CD4-positive, CD25-positive, alpha-beta regulatory T cell (primary cell): ENCODE data around the gene GALNT16. TPM values are rescaled to one million over a fixed set of nuclear protein-coding genes. Genes with fewer than 3 reads are reported as not detected.
A peak's percentile ranks its signal among the peaks of the same experiment; 100 is the strongest.

Experiments used
- ATAC-seq, 2 donors: fragments of 150-1000 bp; cut with Tn5 transposase; one replicate each; pipeline ENCODE4 v1.10.0; 2021; ENCODE audit warnings: low read depth in 2 of 2, moderate number of reproducible peaks in 2 of 2, moderate library complexity in 1 of 2
- DNase-seq, 3 donors: peaks; one replicate each; pipeline versions ENCODE4 v3.0.0 to v3.0.0-alpha.2; 2012 to 2022; ENCODE audit warnings: mixed read lengths in 1 of 3
- H3K27ac ChIP-seq: one replicate; pipeline ENCODE4 v1.7.0; 2013; ENCODE audit warnings: mild to moderate bottlenecking, low read length; ENCODE audit not compliant: insufficient read depth, poor library complexity, severe bottlenecking
- H3K27me3 ChIP-seq: one replicate; pipeline ENCODE4 v1.7.0; 2013; ENCODE audit warnings: low read length; ENCODE audit not compliant: control insufficient read depth, insufficient read depth
- H3K36me3 ChIP-seq: one replicate; pipeline ENCODE4 v1.7.0; 2013; ENCODE audit warnings: mild to moderate bottlenecking, low read length, moderate library complexity; ENCODE audit not compliant: control insufficient read depth, insufficient read depth
- H3K4me1 ChIP-seq: 2 replicates; pipeline ENCODE4 v1.7.0; 2013; ENCODE audit warnings: mild to moderate bottlenecking, low read length; ENCODE audit not compliant: insufficient read depth, control insufficient read depth, poor library complexity, severe bottlenecking
- H3K4me3 ChIP-seq: one replicate; pipeline ENCODE4 v1.7.0; 2013; ENCODE audit warnings: low read depth, mild to moderate bottlenecking, low read length, moderate library complexity
- H3K9me3 ChIP-seq, 2 experiments: 1 replicate in 1 of 2; 2 replicates in 1 of 2; pipeline ENCODE4 v1.7.0; 2013; ENCODE audit warnings: low read length in 2 of 2, mild to moderate bottlenecking in 1 of 2, moderate library complexity in 1 of 2; ENCODE audit not compliant: control insufficient read depth in 2 of 2
- H3K27ac Mint-ChIP-seq, 3 donors: one replicate each; pipeline ENCODE4 v1.8.0; 2020 to 2022; ENCODE audit warnings: mild to moderate bottlenecking in 3 of 3, mixed read lengths in 3 of 3, moderate library complexity in 2 of 3
- H3K27me3 Mint-ChIP-seq: one replicate; pipeline ENCODE4 v1.8.0; 2022; ENCODE audit warnings: mild to moderate bottlenecking, mixed read lengths
- H3K36me3 Mint-ChIP-seq: one replicate; pipeline ENCODE4 v1.8.0; 2020; ENCODE audit warnings: mixed read lengths
- H3K4me1 Mint-ChIP-seq, 4 donors: one replicate each; pipeline ENCODE4 v1.8.0; 2020 to 2022; ENCODE audit warnings: mixed read lengths in 4 of 4, mild to moderate bottlenecking in 1 of 4
- H3K4me3 Mint-ChIP-seq, 4 donors: one replicate each; pipeline ENCODE4 v1.8.0; 2020 to 2022; ENCODE audit warnings: mild to moderate bottlenecking in 4 of 4, mixed read lengths in 4 of 4, moderate library complexity in 3 of 4
- H3K9me3 Mint-ChIP-seq, 7 donors: one replicate each; pipeline ENCODE4 v1.8.0; 2020 to 2022; ENCODE audit warnings: mixed read lengths in 7 of 7, mild to moderate bottlenecking in 3 of 7, moderate library complexity in 2 of 7
- polyA plus RNA-seq, 4 donors: library from polyadenylated mRNA; unstranded; fragments of 300-500 nt; fragmentation: Illumina TruSeq; gene quantifications; one replicate each; pipeline ENCODE4 v1.2.3, GENCODE V29; 2021
- total RNA-seq: library from RNA; stranded (reverse); gene quantifications from one replicate; pipeline ENCODE4 v1.2.3, GENCODE V29; 2022

Gene GALNT16
- total and polyA plus RNA-seq, 5 donors from 2014 or later, result 0.05 TPM; not detected in 4

DNA sequence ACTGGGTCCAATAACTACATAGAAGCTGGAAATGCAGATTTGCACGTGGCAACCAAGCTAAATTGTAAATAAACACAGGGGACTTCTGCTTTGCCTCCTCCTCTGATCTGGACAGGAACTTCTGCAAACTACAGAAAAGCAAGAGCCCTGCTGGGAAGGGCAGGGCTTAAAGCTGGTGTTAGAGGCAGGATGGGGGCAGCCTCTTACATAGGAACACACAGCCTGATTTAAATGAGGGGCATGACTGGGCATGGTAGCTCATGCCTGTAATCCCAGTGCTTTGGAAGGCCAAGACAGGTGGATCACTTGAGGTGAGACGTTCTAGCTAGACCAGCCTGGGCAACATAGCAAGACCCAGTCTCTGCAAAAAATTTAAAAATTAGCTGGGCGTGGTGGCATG is 91.4 kb downstream of the GALNT16 start:
- DNase-seq (no peak), ATAC-seq (no peak)
- Histone ChIP-seq H3K27ac (no peak overlapping the region), H3K9me3 (no peaks in the 10 kb centered on the region), H3K27me3 (no peaks in the 10 kb centered on the region), H3K4me3 (no peak overlapping the region), H3K4me1 (peaks cover 19% of the 10 kb centered on the region), H3K36me3 (no peaks in the 10 kb centered on the region)
- Mint-ChIP-seq H3K9me3 (no peaks in the 10 kb centered on the region), H3K4me1 (peaks cover 5 to 19% (median 13%) of the 10 kb centered on the region in 4 donors), H3K36me3 (peaks cover 5% of the 10 kb centered on the region), H3K27ac (no peak overlapping the region), H3K27me3 (peaks cover 4% of the 10 kb centered on the region), H3K4me3 (no peak overlapping the region)

DNA sequence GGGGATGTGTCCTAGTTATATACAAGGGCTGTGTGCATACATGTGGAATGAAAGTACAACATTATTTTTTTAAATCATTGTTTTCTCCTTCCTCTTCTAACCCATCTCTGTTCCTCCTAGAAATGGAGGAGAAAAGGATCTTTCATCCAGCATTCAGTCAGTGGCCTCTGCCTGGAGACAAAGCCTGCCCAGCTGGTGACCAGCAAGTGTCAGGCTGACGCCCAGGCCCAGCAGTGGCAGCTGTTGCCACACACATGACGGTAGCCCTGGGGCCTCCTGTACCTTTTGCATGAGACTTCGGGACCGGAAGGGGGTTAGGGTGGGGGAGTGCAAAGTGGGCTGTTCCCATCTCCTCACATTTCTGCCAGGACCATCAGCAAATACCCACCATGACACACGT is 92.0 kb downstream of the GALNT16 start:
- no peaks in the 10 kb centered on the region for H3K27me3 ChIP-seq
- ATAC-seq, result no peak
- H3K4me3 ChIP-seq, result no peak overlapping the region
- H3K36me3 Mint-ChIP-seq, result peaks cover 5% of the 10 kb centered on the region
- H3K4me1 Mint-ChIP-seq, result peaks cover 5 to 19% (median 13%) of the 10 kb centered on the region in 4 donors
- H3K9me3 ChIP-seq, result no peaks in the 10 kb centered on the region
- no peak overlapping the region for H3K27ac ChIP-seq
- H3K9me3 Mint-ChIP-seq, result no peaks in the 10 kb centered on the region
- no peaks in the 10 kb centered on the region for H3K36me3 ChIP-seq
- no peak overlapping the region for H3K27ac Mint-ChIP-seq
- H3K27me3 Mint-ChIP-seq, result peaks cover 4% of the 10 kb centered on the region
- H3K4me3 Mint-ChIP-seq, result no peak overlapping the region
- DNase-seq, result no peak
- peaks cover 19% of the 10 kb centered on the region for H3K4me1 ChIP-seq

DNA sequence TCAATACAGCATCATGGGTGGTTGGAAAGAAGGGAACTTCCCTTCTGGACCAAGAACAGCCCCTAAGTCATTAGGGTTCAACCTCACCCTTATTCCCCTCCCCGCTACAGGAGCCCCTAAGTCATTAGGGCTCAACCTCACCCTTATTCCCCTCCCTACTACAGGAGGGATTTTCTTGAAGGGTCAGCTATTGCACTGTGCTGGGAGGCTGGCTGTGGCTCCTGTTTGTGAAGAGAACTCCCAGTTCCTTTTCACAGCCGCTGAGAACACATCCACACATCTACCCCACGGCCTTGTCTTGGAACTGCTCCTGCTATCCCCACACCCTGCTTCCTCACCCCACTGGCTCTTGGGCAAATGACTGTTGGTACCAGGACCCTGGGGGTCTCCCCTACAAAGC is 93.2 kb downstream of the GALNT16 start:
- H3K27ac Mint-ChIP-seq, result peak overlapping the region; percentile 62 to 93 (median 77)
- H3K4me1 ChIP-seq, result peaks cover 19% of the 10 kb centered on the region
- peaks cover 5 to 19% (median 13%) of the 10 kb centered on the region in 4 donors for H3K4me1 Mint-ChIP-seq
- peaks cover 4% of the 10 kb centered on the region for H3K27me3 Mint-ChIP-seq
- peaks cover 5% of the 10 kb centered on the region for H3K36me3 Mint-ChIP-seq
- DNase-seq (no peak), ATAC-seq (no peak)
- H3K4me3 ChIP-seq, result no peak overlapping the region
- H3K9me3 Mint-ChIP-seq, result no peaks in the 10 kb centered on the region
- no peaks in the 10 kb centered on the region for H3K9me3 ChIP-seq
- no peak overlapping the region for H3K4me3 Mint-ChIP-seq
- no peaks in the 10 kb centered on the region for H3K36me3 ChIP-seq
- H3K27me3 ChIP-seq, result no peaks in the 10 kb centered on the region
- no peak overlapping the region for H3K27ac ChIP-seq

DNA sequence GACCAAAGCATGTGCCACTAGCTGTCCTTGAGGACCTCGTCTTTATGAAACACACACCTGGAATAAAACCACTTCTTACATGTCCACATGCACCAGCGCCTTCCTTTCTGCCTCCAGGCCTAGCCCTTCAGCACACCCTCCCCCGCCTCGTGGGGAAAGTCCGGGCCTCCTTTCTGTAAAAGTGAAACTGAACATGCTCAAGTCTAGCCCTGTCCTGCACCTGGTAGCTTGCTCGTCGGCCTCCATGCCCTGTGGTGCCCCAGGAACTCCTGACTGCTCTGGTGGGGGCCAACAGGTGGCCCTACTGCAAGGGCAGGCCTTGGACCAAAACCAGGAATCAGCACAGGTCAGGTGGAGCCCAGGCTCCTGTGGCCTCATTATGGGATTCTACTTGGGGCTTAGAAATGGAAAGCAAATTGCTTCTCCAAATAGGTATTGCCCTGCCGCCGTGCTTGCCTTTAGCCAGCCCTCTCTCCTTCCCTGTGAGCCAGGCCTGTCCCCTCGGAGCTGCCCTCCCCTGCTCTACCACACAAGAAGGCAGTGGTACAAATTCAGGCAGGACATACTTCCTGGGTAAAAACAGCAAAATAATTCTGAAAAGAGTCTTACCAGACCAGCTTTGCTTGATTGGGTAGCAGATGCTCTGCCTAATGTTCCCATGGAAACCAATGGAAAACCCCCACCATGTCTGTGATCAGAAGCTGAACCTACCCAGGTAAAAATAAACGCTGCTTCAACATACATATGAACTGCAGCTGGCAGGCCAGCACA is 94.6 kb downstream of the GALNT16 start:
- H3K4me3 Mint-ChIP-seq, result peak overlapping the region in 3 of 4 donors; percentile 78 to 88 (median 79)

DNA sequence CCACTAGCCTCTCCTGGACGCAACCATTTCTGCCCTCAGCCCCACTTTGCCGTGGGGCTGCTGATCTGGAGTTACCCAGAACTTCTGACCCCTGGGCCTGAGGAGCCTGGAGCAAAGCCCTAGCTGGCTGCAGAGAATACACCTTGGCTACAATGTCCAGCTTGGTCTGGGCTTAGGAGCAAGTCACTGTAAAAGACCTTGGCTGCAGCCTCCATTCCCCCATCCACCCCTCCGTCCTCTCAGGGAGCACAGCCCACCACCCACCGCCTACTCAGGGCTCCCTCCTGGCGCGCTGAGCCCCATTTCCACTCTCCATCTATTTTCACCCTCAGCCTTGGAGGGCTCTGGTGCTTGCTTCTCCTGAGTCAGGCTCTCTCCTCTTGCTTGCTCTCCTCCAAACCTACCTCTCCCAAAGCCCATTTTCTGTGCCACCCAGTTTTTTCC is 95.2 kb downstream of the GALNT16 start:
- DNase-seq, result no peak
- peak overlapping the region; percentile 93 to 99 (median 96) for H3K27ac Mint-ChIP-seq

More for the DNA sequence above, 94.6 kb downstream of the GALNT16 start:
- peak; percentile 87 to 90 for ATAC-seq
- H3K9me3 Mint-ChIP-seq, result no peaks in the 10 kb centered on the region
- DNase-seq, result peak; percentile 20 to 89 (median 52)
- peak overlapping the region; percentile 93 to 99 (median 96) for H3K27ac Mint-ChIP-seq
- H3K4me3 ChIP-seq, result peak overlapping the region; percentile 58
- peaks cover 19% of the 10 kb centered on the region for H3K4me1 ChIP-seq
- no peaks in the 10 kb centered on the region for H3K27me3 Mint-ChIP-seq
- H3K9me3 ChIP-seq, result no peaks in the 10 kb centered on the region
- peaks cover 5% of the 10 kb centered on the region for H3K36me3 Mint-ChIP-seq
- peaks cover 5 to 19% (median 13%) of the 10 kb centered on the region in 4 donors for H3K4me1 Mint-ChIP-seq
- H3K27me3 ChIP-seq, result no peaks in the 10 kb centered on the region
- no peaks in the 10 kb centered on the region for H3K36me3 ChIP-seq
- H3K27ac ChIP-seq, result peak overlapping the region; percentile 72

DNA sequence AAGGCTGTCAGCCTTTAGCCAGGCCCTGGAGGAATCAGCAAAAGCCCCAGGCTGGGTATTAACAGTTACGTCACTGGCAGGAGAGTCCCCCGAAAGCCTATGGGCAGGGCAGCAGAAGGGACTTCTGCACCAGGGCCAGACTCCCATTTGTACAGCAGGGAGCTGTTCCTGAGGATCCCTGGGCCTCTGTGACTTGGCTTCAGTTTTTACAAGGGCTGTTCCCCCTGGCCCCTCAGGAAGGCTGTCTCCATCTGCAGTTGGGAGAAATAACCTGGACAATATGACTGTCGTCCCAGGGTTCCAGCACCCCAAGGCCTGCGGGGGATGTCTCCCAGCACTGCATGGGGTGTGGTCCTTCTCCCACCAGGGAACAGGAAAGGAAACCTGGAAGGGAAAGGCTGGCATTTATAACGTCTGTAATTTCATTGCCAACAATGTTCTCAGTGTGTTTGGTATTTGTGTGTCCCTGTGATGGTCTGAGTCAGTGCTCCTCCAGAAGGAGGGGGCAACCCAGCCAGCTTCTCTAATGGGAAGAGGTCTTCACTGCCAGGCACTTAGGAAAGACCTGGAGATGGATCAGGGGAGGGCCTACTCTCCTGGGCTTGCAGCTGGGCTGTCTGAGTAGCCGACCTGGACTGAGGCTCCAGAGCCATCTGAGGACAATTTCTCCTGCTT is 95.8 kb downstream of the GALNT16 start:
- ATAC-seq (no peak), DNase-seq (no peak)
- no peaks in the 10 kb centered on the region for H3K36me3 ChIP-seq
- peaks cover 5% of the 10 kb centered on the region for H3K36me3 Mint-ChIP-seq
- H3K9me3 Mint-ChIP-seq, result no peaks in the 10 kb centered on the region
- peaks cover 19% of the 10 kb centered on the region for H3K4me1 ChIP-seq
- no peaks in the 10 kb centered on the region for H3K27me3 Mint-ChIP-seq
- H3K4me3 Mint-ChIP-seq, result no peak overlapping the region
- peaks cover 5 to 19% (median 13%) of the 10 kb centered on the region in 4 donors for H3K4me1 Mint-ChIP-seq
- H3K27me3 ChIP-seq, result no peaks in the 10 kb centered on the region
- H3K9me3 ChIP-seq, result no peaks in the 10 kb centered on the region
- peak overlapping the region in 2 of 3 donors; percentile 42 to 93 for H3K27ac Mint-ChIP-seq
- H3K27ac ChIP-seq, result no peak overlapping the region
- H3K4me3 ChIP-seq, result no peak overlapping the region

More for the DNA sequence above, 95.2 kb downstream of the GALNT16 start:
- H3K9me3 Mint-ChIP-seq, result no peaks in the 10 kb centered on the region
- no peak for ATAC-seq
- Histone ChIP-seq H3K27ac (peak overlapping the region; percentile 72), H3K9me3 (no peaks in the 10 kb centered on the region), H3K36me3 (no peaks in the 10 kb centered on the region), H3K4me3 (peak overlapping the region; percentile 58), H3K27me3 (no peaks in the 10 kb centered on the region), H3K4me1 (peaks cover 19% of the 10 kb centered on the region)
- peak overlapping the region in 3 of 4 donors; percentile 78 to 88 (median 79) for H3K4me3 Mint-ChIP-seq
- no peaks in the 10 kb centered on the region for H3K27me3 Mint-ChIP-seq
- peaks cover 5 to 19% (median 13%) of the 10 kb centered on the region in 4 donors for H3K4me1 Mint-ChIP-seq
- peaks cover 5% of the 10 kb centered on the region for H3K36me3 Mint-ChIP-seq

DNA sequence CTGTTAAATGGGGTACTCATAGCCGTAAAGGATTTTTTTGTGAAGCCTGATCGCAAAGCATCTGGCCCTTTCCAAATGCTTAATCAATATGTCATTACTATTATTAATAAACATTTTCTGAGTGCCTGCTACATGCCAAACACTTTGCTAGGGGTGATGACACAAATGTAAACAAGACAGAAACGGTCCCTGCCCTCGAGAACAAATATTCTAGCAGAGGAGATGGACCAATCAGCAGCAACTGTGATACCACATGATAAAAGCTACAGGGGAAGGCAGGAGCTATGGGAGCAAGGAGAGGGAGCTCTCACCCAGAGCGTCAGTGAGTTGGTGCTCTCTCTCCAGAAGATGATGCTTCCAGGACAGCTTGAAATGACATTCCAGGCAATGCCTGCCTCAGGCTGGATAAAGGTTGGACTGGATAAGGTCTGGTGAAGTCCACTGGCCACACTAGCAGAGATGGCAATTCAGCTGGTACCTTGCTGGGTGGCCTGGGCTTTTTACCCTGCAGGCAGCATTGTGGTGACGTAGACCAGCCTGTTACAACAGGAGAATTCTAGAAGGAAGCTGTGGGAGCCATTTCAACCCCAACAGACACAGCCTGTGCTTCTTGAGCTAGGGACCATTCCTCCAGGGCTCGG is 97.1 kb downstream of the GALNT16 start:
- Histone ChIP-seq H3K4me3 (no peak overlapping the region), H3K4me1 (peaks cover 19% of the 10 kb centered on the region), H3K27ac (no peak overlapping the region), H3K27me3 (no peaks in the 10 kb centered on the region), H3K9me3 (no peaks in the 10 kb centered on the region), H3K36me3 (no peaks in the 10 kb centered on the region)
- no peaks in the 10 kb centered on the region for H3K9me3 Mint-ChIP-seq
- H3K4me3 Mint-ChIP-seq, result no peak overlapping the region
- DNase-seq (no peak), ATAC-seq (no peak)
- peaks cover 5 to 19% (median 13%) of the 10 kb centered on the region in 4 donors for H3K4me1 Mint-ChIP-seq
- H3K27ac Mint-ChIP-seq, result no peak overlapping the region
- H3K27me3 Mint-ChIP-seq, result no peaks in the 10 kb centered on the region
- peaks cover 5% of the 10 kb centered on the region for H3K36me3 Mint-ChIP-seq
